Stimulated activated CD4-positive, alpha-beta T cell treated with anti-CD3 and anti-CD28 coated beads, Interleukin-1b, Interleukin-23, amount 100 ng/mL, for 4 hours (primary cell): ENCODE measurements around the gene DGKZ.
"Not testable (repeated sequence)": the region's sequence is repeated elsewhere in the genome, so short reads cannot be mapped to it uniquely, and the experiment has no call there.

ENCODE experiments used
- DNase-seq, 2 donors: peaks; one replicate each; pipeline ENCODE4 v3.0.0-alpha.2; 2020; ENCODE audit warnings: low read depth in 2 of 2

DGKZ gene

GRCh38 chr11:46366661-46367161 lies 19.4 kb downstream of the DGKZ start:
- no peak for DNase-seq

- peak; percentile 69 to 70 for DNase-seq
Observed at GRCh38 chr11:46367244-46367915, 20.1 kb downstream of the DGKZ start.

GRCh38 chr11:46367916-46368267 lies 20.6 kb downstream of the DGKZ start:
- DNase-seq = no peak

GRCh38 chr11:46369458-46370152 lies 22.3 kb downstream of the DGKZ start:
- peak in 1 of 2 donors; percentile 42 for DNase-seq

- DNase-seq = no peak
Observed at GRCh38 chr11:46370253-46370652, 23.0 kb downstream of the DGKZ start.

GRCh38 chr11:46371262-46371661 lies 24.0 kb downstream of the DGKZ start:
- DNase-seq = not testable (repeated sequence)

GRCh38 chr11:46372086-46372485 lies 24.8 kb downstream of the DGKZ start:
- DNase-seq = no peak

GRCh38 chr11:46372501-46372900 lies 25.2 kb downstream of the DGKZ start:
- DNase-seq = not testable (repeated sequence)

- no peak for DNase-seq
Observed at GRCh38 chr11:46373787-46374740, 26.8 kb downstream of the DGKZ start.

GRCh38 chr11:46374815-46375214 lies 27.6 kb downstream of the DGKZ start:
- DNase-seq = no peak

GRCh38 chr11:46375392-46376101 lies 28.3 kb downstream of the DGKZ start:
- no peak for DNase-seq

- no peak for DNase-seq
Observed at GRCh38 chr11:46376258-46377050, 29.2 kb downstream of the DGKZ start.

GRCh38 chr11:46377290-46377689 lies 30.0 kb downstream of the DGKZ start:
- DNase-seq = no peak

- DNase-seq = no peak
Observed at GRCh38 chr11:46377831-46378230, 30.6 kb downstream of the DGKZ start.

GRCh38 chr11:46378296-46378695 lies 31.0 kb downstream of the DGKZ start:
- no peak for DNase-seq

- no peak for DNase-seq
Observed at GRCh38 chr11:46378811-46379481, 31.7 kb downstream of the DGKZ start.

GRCh38 chr11:46379482-46380293 lies 32.4 kb downstream of the DGKZ start:
- not testable (repeated sequence) for DNase-seq

- DNase-seq = peak; percentile 27 to 56
Observed at GRCh38 chr11:46380340-46381047, 33.2 kb downstream of the DGKZ start.
